ENCODE data around the gene ZNF276.
"Not testable (repeated sequence)": the region's sequence is repeated elsewhere in the genome, so short reads cannot be mapped to it uniquely, and the experiment has no call there.

The ZNF276 gene

DNA sequence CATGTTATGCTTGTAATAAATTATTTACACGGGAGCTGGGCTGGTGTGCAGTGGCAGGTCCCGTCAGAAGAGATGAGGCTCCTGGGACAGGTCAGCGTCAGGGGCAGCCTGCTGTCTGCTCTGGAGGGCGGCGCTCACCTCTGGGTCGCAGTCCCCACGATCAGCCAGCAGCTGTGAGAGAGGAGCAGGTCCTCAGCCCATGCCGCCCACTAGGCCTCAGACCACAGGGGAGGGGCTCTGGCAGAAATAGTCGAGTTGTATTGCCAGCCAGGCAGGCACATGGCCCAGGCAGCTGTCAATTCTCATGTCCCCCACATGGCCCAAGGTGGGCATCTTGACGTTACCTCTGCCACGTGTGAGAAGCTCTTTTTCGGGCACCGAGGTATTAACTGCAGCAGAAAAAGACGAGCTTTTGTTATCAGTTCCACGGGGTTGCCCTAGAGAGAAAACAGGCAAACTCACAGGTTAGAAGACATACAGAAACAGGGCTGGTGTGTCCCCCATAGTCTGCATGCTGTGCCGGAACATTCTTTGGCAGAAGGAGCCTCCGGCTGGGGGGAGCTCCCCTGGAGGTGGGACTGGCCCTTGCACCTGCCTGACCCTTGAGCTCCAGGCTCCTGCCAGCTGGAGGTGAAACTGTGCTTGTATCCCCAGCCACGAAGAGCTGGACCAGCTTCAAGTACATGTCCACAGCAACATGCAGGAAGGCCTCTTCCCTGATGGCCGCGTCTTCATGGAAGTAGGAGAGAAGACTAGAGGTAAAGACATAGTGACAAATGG, 17.4 kb downstream of the ZNF276 start:
- DNase-seq: no peak

DNA sequence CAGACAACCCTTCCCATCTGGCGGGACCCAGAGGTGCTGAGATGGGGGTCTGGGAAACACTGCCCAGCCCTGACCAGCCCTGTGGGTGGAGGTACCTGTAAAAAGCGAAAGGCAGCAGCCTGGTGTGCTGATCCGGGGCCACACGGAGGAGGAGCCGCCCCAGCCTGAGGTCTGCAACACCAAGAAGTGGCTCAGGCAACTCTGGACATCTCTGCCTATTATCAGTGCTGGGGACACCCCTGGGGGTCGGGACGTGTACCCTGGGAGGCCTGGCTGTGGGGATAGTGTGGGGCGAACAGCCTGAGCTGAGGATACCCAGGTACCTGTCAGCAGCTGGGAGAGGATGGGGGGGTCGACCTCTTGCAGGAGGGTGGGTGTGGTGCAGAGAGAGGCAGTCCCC, 18.0 kb downstream of the ZNF276 start:
- no peak for DNase-seq

DNA sequence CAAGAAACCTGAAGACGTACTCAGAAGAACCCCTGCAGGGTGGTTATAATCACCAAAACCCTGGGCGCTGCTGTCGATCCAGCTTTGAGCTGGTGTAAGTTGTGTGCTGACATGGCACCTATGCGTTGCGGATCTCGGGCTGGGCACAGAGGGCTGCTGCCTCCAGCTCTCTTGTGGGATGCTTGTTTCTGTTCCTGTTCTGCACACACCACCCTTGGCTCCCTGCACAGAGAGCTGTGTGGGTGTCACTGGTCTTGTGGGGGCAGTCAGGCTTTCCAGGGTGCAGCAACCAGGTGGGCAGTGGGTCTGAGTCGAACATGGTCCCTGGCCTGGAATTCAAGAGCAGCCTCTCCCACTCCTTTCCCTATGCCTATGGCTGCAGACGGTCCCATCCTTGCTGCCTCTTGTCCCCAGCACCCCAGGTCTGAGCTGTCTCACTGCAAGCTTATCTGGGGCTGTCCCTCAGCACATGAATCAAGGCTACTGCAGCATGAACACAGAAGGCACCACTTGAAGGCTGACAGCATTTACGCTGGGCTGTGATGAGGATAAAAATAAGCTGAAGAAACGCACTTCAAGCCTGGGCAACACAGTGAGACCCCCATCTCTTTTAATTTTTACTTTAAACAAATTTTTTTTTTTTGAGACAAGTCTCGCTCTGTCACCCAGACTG, 20.1 kb downstream of the ZNF276 start:
- DNase-seq: no peak

DNA sequence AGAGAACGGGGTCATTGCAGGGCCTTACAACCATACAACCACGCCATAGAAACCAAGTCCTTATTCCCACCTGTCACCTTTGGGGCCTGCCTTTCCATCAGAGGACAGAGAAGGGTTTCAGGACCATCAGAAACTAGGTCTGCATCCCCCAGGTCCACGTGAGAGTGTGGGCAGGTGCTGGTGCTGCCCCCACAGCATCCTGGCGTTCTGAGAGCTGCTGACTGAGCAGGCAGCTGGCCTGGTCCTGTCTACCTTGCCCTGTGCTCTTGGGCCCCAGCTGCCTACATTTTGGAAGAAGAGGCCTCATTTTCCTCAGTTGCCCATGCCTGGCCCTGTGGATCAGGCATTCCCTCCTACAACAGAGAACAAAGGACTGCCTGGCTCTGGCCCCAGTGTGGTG, 21.6 kb downstream of the ZNF276 start:
- no peak for DNase-seq

DNA sequence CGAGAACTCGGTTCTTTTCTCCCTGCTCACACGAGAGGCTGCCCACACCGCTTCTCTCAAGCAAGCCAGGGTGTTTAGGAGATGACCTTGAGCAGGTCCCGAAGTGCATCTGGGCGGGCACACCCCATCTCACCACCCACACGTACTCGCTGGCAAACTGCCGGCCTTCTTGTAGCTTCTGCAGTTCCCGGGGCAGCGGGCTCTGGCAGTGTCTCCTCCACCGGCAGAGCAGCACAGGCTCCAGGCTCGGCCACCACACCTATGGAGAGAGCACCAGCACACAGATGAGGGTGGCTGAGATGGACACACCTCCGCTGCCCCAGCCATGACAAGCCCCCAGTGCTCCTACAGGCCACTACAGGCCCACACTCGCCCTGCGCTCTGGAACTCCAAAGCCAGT, 23.5 kb downstream of the ZNF276 start:
- no peak for DNase-seq

DNA sequence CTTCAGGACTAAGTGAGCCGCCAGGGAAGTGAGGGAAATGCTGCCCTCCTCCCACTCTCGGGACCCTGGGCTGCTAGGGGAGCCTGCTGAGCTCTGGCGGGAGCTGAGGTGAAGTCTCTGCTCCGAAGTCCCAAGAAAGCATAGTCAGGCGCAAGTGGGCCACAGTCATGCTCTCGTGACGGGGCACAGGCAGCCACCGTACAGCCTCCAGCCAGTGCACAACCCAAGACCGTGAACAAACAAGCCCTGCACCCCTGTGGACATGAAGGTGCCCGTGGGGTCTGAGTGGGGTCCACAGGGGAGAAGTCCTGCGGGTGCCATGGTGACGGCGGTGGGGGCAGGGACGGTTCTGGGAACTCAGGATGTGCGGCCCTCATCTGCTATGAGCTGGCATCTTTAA, 24.7 kb downstream of the ZNF276 start:
- DNase-seq: no peak

DNA sequence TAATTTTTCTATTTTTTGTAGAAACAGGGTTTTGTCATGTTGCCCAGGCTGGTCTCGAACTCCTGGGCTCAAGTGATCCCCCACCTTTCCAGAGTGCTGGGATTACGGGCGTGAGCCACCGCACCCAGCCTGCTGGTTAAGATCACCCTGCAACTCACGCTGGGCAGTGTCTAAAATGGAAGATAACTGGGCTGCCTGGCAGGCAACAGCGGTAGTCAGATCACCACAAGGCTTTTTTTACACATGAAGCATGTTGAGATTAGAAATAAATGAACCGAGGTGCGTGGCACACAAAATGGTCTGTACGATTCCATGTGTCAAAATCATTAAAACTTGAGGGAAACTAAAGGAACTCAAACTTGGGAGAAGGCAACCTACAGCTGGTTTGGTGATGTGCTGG, 26.7 kb downstream of the ZNF276 start:
- no peak for DNase-seq

DNA sequence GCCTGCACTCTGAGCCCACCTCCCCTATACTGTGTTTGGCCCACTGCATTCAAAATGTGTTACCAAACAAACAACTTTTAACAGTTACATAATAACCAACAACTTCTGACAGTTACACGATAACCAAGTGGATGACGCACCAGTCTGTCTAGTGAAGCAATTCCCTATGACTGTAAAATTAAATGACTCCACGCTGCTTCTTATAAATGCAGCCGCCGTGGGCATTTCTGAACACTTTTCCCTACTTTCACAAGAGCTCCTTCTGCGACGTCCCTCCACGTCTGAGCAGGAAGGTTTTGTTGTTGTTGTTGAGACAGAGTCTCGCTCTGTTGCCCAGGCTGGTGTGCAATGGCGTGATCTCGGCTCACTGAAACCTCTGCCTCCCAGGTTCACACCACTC, 27.6 kb downstream of the ZNF276 start:
- DNase-seq: no peak

DNA sequence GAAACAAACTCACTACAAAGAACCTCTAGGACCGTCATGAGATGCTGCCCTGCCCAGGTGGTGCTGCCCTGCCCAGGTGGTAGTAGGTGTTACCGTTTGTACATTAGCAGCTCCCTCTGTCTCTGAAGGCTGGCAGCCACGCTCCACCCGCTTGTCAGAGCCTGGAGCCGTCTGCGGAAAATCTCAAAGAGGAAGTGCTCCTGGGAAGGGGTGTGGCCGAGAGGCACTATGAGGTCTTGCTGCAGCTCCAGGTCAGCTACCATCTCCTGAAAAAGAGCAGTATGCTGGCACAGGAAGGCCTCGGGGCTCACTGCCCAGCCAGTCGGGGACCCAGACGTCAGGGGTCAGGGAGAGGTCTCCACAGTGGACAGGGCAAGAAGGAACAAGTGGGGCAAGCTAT, 28.3 kb downstream of the ZNF276 start:
- DNase-seq: no peak

DNA sequence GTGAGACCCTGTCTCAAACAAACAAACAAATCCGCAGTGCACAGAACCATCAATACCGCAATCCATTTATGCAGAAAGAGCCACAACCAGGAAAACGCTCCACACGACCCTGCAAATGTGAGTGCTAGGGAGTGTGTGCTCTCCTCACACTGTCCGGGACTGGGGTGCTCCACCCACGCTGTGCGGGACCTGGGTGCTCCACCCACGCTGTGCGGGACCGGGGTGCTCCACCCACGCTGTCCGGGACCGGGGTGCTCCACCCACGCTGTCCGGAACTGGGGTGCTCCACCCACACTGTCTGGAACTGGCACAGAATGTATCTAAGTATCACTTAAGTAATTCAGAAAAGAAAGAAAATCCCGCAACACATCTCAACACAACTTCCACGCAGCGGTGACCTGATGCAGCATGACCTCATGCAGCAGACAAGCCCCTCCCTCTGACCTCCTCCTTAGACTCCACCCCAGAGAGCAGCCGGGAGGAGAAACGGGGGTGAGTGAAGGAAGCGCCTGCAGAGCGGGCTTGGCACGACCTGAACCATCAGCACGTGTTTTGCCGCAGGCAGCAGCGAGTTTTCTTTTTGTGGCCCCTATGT, 38.5 kb downstream of the ZNF276 start:
- no peak for DNase-seq

DNA sequence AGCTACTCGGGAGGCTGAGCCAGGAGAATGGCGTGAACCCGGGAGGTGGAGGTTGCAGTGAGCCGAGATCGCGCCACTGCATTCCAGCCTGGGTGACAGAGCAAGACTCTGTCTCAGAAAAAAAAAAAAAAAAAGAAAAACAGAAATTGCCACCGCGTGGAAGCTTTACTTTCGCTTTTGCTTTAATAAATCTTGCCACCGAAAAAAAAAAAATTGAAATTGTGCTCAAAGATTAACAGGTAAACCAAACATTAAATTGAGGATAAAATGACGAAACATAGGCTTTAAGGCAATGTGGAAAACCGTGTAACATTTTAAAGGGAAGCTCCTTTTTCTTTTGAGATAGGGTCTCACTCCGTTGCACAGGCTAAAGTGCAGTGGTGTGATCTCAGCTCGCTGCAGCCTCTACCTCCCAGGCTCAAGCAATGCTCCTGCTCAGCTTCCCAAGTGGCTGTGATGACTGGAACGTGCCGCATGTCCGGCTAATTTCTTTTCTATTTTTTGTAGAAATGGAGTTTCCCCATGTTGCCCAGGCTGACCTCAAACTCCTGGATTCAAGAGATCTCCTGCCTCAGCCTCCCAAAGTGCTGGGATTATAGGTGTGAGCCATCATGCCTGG, 40.1 kb downstream of the ZNF276 start:
- no peak for DNase-seq

DNA sequence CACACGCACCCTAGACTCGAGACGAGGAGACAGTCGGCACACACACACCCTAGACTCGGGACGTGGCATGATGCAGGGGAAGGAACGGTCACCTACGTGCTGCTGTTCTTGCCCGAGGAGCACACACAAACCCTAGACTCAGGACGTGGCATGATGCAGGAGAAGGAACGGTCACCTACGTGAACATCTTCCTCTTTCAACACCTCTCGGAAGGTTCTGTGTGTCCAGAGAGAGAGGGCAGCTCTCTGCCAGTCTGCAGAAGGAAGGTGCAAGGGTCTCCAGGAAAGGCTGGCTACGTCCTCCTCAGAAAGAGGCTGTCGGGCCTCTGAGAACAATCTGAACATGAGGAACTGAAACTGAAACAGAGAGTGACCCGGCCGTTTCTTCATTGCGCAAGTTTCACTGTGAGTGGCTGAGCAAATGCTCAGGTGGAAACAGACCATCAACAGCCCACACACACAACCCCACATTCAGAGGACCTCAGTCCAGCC, 43.4 kb downstream of the ZNF276 start:
- DNase-seq: peak in 1 of 2 donors; percentile 47

DNA sequence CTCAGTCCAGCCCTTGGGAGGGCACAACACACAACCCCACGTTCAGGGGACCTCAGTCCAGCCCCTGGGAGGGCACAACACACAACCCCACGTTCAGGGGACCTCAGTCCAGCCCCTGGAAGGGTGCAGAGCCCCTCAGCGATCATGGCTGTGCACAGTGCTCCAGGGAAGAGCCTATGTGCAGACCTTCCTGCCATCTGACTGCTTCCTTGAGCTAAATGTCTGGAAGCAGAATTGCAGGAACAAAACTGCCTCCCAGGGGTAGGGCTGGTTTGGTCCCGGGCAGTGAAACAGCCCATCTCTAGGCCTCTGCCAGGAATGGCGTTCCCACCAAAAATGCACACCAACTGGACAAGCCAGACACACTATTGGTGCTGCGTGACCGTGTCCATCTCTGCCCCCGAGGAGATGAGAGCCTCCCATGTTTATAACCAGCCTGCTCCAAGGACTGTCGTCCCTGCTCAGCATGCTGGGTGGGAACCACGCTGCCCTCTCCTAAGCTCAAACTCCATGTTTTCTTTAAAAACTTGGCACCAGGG, 44.0 kb downstream of the ZNF276 start:
- DNase-seq: no peak

DNA sequence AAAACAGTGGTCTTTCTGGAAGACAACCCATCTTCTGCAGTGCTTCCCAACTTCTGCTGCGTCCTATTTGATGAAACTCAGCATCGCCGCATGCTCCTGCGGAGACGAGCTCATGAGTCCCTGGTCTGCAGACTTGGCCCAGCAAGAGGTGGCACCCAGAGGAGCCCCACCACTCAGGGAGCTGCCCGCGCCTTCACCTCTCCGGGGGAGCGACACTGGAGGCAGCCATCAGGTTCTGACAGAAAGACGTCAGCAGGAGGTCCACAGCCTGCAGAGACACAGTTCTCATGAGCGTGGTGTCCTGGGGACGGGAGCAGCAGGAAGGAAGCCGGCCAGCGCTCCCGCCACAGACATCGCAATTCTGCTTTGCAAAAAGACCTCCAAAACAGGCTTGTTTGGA, 49.0 kb downstream of the ZNF276 start:
- DNase-seq: no peak

DNA sequence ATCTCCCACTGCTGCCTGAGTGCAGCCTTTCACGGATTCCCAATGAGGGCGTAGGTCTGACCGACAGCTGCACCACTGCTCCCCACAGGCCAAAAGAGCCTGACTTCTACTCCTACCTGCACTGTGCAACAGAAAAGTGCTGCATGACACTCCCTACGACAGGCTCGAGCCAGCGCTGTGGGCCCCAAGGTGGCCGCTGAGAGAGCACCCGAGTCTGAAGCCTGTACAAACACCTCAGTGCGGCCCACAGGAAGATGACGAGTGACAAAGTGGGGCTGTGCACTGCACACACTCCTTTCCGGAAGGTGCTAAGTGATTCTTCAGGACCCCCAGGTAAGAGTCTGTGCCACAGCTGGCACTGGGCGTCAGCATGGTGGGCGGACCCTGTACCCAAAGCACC, 53.9 kb downstream of the ZNF276 start:
- DNase-seq: no peak

DNA sequence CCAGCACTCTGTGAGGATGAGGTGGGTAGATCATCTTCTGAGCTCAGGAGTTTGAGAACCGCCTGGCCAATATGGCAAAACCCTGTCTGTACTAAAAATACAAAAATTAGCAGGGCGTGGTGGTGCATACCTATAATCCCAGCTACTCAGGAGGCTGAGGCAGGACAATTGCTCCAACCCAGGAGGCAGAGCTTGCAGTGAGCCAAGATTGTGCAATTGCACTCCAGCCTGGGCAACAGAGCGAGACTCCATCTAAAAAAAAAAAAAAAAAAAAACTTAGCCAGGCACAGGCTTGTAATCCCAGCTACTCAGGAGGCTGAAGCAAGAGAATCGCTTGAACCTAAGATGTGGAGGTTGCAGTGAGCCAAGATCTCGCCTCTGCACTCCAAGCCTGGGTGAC, 56.9 kb downstream of the ZNF276 start:
- DNase-seq: not testable (repeated sequence)

DNA sequence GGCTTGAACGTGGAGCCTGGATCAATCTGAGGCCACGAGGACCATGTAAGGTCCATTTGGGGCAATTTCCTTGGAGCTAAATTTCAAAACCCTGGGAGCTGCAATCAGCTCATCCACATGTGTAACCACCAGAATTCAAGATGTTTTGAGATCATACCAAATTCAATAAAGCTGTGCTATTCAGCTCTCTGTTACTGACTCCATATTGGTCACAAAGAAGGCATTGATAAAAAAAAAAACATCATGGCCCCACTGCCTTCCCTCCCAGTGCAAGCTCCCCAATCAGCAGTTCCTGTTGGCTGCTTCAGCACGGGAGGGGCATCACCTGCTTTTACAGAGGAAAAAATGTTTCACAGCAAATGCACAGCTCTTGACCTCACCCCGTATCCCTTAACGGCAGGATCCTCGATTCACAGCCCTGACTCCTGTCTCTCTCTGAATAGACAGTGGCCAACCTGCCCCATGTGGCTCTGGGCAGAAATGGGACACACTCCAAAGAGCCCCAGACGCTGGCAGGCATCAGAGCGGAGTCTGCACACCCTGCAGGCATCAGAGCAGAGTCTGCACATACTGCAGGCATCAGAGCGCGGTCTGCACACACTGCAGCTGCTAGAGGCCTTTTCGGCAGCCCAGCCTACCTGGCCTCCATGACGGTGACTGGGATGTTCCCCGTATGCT, 58.0 kb downstream of the ZNF276 start:
- DNase-seq: peak in 1 of 2 donors; percentile 17

DNA sequence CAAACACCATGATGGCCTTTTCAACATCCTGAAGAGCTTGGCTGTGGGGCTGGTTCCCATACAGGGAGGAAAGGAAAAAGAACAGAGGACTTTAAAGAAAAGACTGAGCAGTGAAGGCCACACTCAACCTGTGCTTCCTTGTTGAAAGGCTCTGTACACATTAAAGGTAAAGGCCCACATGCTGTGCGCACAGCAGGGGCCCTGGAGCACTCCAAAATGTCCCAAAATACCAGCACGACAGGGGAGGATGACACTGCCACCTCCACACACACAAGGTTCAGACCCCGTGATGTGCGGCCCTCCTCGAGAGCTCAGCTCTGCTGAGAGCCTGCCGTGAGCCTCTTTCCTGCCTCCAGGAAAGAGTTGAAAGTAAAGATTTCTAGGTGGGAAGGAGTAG, 58.6 kb downstream of the ZNF276 start:
- DNase-seq: no peak

DNA sequence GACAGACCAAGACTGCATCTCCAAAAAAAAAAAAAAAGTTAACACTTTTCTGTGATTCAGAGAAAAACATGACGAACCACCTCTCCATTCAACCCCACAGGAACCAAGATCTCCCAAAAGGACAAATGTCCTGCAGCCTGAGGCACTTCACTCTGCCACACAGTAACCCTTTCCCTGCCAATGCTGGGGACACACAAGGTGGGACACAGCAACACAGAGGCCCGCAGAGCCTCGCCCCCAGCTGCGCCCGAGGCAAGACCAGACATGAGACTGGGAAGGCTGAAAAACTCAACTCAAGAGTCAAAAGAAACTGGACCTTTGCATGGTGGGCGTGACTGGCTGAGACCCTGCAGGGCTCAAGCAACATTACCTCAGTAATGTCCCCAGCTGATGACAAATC, 61.2 kb downstream of the ZNF276 start:
- no peak for DNase-seq

DNA sequence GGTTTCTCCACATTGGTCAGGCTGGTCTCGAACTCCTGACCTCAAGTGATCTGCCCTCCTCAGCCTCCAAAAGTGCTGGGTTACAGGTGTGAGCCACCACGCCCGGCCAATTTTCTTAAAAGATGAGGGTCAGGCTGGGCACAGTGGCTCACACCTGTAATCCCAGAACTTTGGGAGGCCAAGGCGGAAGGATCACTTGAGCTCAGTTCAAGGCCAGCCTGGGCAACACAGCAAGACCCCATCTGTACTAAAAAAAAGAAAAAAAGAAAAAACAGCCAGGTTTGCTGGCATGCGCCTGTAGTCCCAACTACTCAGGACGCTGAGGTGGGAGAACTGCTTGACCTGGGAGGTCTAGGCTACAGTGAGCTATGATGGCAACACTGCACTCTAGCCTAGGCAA, 62.6 kb downstream of the ZNF276 start:
- DNase-seq: not testable (repeated sequence)

DNA sequence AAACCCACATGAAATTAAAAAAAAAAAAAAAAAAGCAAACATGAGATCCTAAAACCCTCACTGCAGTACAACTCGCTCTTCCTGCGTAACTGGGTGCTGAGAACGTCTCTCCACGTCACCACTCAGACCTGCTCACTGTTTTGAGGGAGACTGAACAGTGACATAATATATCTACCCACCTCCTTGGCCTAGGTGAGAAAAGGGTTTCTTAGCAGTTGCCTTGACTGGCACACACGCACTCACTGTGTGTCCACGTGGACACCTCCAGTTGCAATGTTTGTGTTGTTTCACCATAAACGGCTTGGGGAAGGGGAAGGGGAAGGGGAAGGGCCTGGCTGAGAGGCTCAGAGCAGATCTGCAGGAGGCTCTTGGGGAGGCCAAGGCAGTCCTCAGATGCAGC, 63.1 kb downstream of the ZNF276 start:
- no peak for DNase-seq

DNA sequence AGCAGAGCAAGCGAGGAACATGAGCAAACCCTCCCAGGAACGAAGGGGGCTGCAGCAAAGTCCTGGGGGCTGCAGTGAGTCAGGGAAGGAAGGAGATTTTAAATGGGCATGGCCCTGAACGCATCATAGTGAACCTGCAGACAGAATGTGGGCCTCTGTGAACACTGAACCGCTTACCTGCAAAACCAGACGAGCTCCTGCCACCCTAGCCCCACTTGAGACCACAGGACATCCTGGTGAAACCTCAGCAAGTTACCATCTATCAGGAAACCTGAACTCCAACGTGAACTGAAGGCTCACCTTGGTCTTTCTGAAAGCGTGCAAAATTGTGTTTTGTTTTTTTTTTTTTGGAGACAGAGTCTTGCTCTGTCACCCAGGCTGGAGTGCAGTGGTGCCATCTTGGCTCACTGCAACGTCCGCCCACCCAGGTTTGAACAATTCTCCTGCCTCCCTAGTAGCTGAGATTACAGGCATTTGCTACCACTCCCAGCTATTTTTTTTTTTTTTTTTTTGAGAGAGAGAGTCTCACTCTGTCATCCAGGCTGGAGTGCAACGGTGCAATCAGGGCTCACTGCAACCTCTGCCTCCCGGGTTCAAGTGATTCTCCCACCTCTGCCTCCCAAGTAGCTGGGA, 64.3 kb downstream of the ZNF276 start:
- no peak for DNase-seq

All from hippocampal formation (tissue), 2 donors.